Measurements from ENCODE around the gene FAM76B.

DNA sequence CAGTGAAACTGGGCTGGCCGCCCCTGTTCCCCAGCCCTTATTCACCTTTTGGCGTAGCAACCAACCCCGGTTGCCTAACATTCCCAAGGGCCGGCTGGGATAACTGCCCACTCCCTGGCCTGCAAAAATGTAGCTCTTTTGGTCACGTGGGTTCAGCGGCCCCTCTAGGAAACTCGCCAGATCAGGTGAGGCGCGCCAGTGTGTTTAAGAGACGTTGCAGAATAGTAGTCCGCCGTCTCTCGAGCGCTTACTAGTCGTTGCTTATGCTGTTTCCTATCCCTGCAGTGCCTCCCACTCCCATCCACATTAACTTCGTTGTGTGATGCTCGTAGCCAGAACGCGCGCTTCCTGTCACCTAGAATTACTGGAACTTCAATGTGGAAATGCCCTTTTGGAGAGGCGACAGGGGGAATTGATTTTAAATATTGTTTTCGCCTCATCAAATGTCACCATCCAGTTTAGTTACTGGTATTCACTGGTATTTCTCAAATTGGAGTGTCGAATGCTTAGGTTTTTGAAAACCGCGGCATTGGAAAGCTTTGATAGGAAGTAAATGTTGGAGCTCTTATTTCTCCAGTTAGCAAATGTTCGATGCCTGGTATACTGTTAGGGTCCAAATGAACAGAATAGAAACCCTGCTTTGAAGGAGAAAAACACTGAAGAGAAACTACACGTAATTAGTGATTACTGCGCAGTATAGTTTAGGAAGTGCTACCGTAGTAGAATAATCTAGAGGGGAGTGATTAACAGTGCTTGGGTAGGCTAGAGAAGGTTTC, 1.5 kb upstream of the FAM76B start:
- TF ChIP-seq, protein P1, sequence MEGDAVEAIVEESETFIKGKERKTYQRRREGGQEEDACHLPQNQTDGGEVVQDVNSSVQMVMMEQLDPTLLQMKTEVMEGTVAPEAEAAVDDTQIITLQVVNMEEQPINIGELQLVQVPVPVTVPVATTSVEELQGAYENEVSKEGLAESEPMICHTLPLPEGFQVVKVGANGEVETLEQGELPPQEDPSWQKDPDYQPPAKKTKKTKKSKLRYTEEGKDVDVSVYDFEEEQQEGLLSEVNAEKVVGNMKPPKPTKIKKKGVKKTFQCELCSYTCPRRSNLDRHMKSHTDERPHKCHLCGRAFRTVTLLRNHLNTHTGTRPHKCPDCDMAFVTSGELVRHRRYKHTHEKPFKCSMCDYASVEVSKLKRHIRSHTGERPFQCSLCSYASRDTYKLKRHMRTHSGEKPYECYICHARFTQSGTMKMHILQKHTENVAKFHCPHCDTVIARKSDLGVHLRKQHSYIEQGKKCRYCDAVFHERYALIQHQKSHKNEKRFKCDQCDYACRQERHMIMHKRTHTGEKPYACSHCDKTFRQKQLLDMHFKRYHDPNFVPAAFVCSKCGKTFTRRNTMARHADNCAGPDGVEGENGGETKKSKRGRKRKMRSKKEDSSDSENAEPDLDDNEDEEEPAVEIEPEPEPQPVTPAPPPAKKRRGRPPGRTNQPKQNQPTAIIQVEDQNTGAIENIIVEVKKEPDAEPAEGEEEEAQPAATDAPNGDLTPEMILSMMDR (IDR thresholded peaks at IDR 0.05), result no peak
- TF ChIP-seq POLR2A (IDR thresholded peaks at IDR 0.05) (no peak), EP300 (IDR thresholded peaks at IDR 0.05) (no peak)

Data from upper lobe of left lung (tissue), 4 donors.